Spleen (tissue), 7 donors: ENCODE results near the gene MARK3.

Experiments
- POLR2A ChIP-seq, 3 donors: fragments of 450-650 bp; IDR thresholded peaks; one replicate each; pipeline ENCODE4 v1.5.1; 2017; ENCODE audit warnings: antibody characterized with exemption in 3 of 3, mild to moderate bottlenecking in 1 of 3
- TF ChIP-seq, protein P1 (sequence below), 11 experiments: fragments of 200-600 bp in 7 of 11; fragments of 450-650 bp in 4 of 11; sonication (generic) in 4 of 11; IDR thresholded peaks in 8 of 11; conservative IDR thresholded peaks in 3 of 11; 1 replicate in 7 of 11; 2 replicates in 4 of 11; pipeline versions ENCODE4 v1.4.0 to v1.8.0; 2016 to 2021; ENCODE audit warnings: antibody characterized with exemption in 11 of 11, inconsistent platforms in 4 of 11, mild to moderate bottlenecking in 1 of 11
- donor health status: DM: no; HTN: no; CAD: no; lungs with moderate emphysema.
- donor health status: DM: no; HTN: no; CAD: no.
- donor health status: DM: no; HTN: no; CAD: no.

DNA sequence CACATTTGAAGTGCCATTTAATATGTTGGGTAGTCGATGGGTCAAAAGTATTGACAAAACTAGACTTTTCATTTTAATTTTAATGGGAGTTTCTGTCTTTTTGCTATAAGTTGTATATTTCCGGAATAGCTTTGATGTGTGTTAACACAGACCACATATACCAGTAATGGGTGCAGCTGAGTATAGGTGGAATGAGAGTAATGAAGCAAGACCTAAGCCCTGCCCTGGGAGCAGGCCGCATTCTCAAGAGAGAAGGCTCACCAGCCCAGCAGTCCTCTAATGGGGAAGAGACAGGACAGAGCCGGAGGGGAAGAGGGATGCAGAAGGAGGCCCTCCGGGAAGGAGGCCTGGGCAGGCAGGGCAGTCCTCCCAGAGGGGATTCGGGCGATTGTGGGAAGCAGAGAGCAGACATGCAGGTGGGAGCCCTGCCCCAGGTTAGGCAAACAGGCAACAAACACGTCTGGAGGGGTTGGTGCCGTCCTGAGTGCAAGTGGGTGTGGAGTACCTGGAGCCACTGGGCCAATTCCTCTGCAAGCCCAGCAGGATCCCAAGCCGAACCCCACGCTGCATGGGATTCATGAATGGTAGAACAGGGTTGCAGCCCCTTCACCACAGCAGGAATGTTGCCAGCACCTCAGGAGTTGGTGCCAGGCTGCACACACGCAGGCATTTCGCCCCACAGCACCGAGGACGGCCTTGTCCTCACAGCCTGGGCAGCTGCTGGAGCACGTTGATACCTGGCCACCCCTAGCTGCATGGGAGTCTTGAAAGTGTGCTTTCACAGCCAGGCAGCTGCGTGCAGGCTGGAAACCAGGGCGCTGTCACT, 129.6 kb downstream of the MARK3 start:
- TF ChIP-seq, protein P1, sequence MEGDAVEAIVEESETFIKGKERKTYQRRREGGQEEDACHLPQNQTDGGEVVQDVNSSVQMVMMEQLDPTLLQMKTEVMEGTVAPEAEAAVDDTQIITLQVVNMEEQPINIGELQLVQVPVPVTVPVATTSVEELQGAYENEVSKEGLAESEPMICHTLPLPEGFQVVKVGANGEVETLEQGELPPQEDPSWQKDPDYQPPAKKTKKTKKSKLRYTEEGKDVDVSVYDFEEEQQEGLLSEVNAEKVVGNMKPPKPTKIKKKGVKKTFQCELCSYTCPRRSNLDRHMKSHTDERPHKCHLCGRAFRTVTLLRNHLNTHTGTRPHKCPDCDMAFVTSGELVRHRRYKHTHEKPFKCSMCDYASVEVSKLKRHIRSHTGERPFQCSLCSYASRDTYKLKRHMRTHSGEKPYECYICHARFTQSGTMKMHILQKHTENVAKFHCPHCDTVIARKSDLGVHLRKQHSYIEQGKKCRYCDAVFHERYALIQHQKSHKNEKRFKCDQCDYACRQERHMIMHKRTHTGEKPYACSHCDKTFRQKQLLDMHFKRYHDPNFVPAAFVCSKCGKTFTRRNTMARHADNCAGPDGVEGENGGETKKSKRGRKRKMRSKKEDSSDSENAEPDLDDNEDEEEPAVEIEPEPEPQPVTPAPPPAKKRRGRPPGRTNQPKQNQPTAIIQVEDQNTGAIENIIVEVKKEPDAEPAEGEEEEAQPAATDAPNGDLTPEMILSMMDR (IDR thresholded peaks at IDR 0.05 in 8 of 11, conservative IDR thresholded peaks at IDR 0.05 in 3 of 11) = no peak
- TF ChIP-seq POLR2A (IDR thresholded peaks at IDR 0.05) = no peak
